Endothelial cell of hepatic sinusoid (primary cell): ENCODE measurements around the gene TNS3.

Experiments used
- in situ Hi-C: cut with HindIII; loops from 2 replicates; pipeline ENCODE4 v1.10.0; 2017; ENCODE audit warnings: low sequenced_read_pairs

TNS3 gene

GRCh38 chr7:47492716-47493325 lies 89.1 kb downstream of the TNS3 start:
- in situ Hi-C loops = loop anchor here (5.0 kb wide), 2 partner anchors 46 to 54 kb away; no protein-coding TSS in a partner anchor

- in situ Hi-C loops = loop anchor here (5.0 kb wide), 2 partner anchors 43 to 57 kb away; no protein-coding TSS in a partner anchor
Observed at GRCh38 chr7:47490501-47491265, 91.2 kb downstream of the TNS3 start.

- in situ Hi-C loops = loop anchor here (5.0 kb wide), 2 partner anchors 42 to 58 kb away; no protein-coding TSS in a partner anchor
Observed at GRCh38 chr7:47489624-47490023, 92.3 kb downstream of the TNS3 start.

- in situ Hi-C loops = no loop called here
Observed at GRCh38 chr7:47488969-47489342, 93.0 kb downstream of the TNS3 start.

GRCh38 chr7:47488201-47488968 lies 93.5 kb downstream of the TNS3 start:
- in situ Hi-C loops = no loop called here

- in situ Hi-C loops = no loop called here
Observed at GRCh38 chr7:47485640-47486435, 96.1 kb downstream of the TNS3 start.

- in situ Hi-C loops = no loop called here
Observed at GRCh38 chr7:47484923-47485639, 96.8 kb downstream of the TNS3 start.

GRCh38 chr7:47484457-47484856 lies 97.5 kb downstream of the TNS3 start:
- in situ Hi-C loops = no loop called here

GRCh38 chr7:47483604-47484273 lies 98.2 kb downstream of the TNS3 start:
- in situ Hi-C loops = no loop called here

GRCh38 chr7:47482013-47482875 lies 99.7 kb downstream of the TNS3 start:
- in situ Hi-C loops = no loop called here

- in situ Hi-C loops = no loop called here
Observed at GRCh38 chr7:47481541-47482012, 100.3 kb downstream of the TNS3 start.

GRCh38 chr7:47480576-47481538 lies 101.1 kb downstream of the TNS3 start:
- in situ Hi-C loops = no loop called here

- in situ Hi-C loops = no loop called here
Observed at GRCh38 chr7:47479821-47480575, 101.9 kb downstream of the TNS3 start.

- in situ Hi-C loops = no loop called here
Observed at GRCh38 chr7:47478926-47479711, 102.8 kb downstream of the TNS3 start.

- in situ Hi-C loops = no loop called here
Observed at GRCh38 chr7:47478017-47478344, 103.9 kb downstream of the TNS3 start.
